Esophagus muscularis mucosa (tissue), 4 donors: ENCODE results near the gene BCL7A. TPM values are rescaled to one million over a fixed set of nuclear protein-coding genes. Genes with fewer than 3 reads are reported as not detected.

ENCODE experiments used
- DNase-seq: peaks from one replicate; pipeline ENCODE4 v3.0.0-alpha.2; 2017; ENCODE audit errors: extremely low spot score
- H3K27ac ChIP-seq, 4 donors: fragments of 200-600 bp; sonication (generic); replicated peaks in 1 of 4; 1 replicate in 3 of 4; 2 replicates in 1 of 4; pipeline ENCODE4 v1.5.1; 2016 to 2019; ENCODE audit warnings: mild to moderate bottlenecking in 1 of 4
- H3K27me3 ChIP-seq, 4 donors: fragments of 200-600 bp; sonication (generic); one replicate each; pipeline versions ENCODE4 v1.5.1 to v1.6.0; 2016 to 2019
- H3K36me3 ChIP-seq, 4 donors: fragments of 200-600 bp; sonication (generic); one replicate each; pipeline ENCODE4 v1.5.1; 2016 to 2019
- H3K4me1 ChIP-seq, 4 donors: fragments of 200-600 bp; sonication (generic); one replicate each; pipeline ENCODE4 v1.5.1; 2016 to 2019
- H3K4me3 ChIP-seq, 4 donors: fragments of 200-600 bp; sonication (generic); 1 replicate in 2 of 4; 2 replicates in 2 of 4; pipeline ENCODE4 v1.5.1; 2016 to 2019; ENCODE audit warnings: mild to moderate bottlenecking in 4 of 4, moderate library complexity in 1 of 4
- H3K9me3 ChIP-seq, 4 donors: fragments of 200-600 bp; sonication (generic); 1 replicate in 3 of 4; 2 replicates in 1 of 4; pipeline ENCODE4 v1.5.1; 2016 to 2019
- EP300 ChIP-seq: sonication (generic); formaldehyde crosslinking; IDR thresholded peaks from one replicate; pipeline ENCODE4 v1.6.1; 2017; ENCODE audit warnings: antibody characterized with exemption
- POLR2A ChIP-seq: fragments of 450-650 bp; IDR thresholded peaks from one replicate; pipeline ENCODE4 v1.6.1; 2017; ENCODE audit warnings: antibody characterized with exemption, moderate library complexity, mild to moderate bottlenecking, low read depth
- POLR2AphosphoS5 ChIP-seq, 2 donors: sonication (generic); formaldehyde crosslinking; IDR thresholded peaks; one replicate each; pipeline ENCODE4 v1.6.1; 2017; ENCODE audit warnings: antibody characterized with exemption in 2 of 2
- WGBS: methylation state at CpG from one replicate; pipeline ENCODE4 v1.1.5; 2018; 5-methylcytosine and 5-hydroxymethylcytosine counted together
- intact Hi-C: fragments of 100-400 bp; cut with DNase I; formaldehyde crosslinking; loops from one replicate; pipeline ENCODE4 v1.15.1; 2023
- total RNA-seq, 4 donors: library from RNA; depleted of rRNA; stranded (reverse); fragments of >200 nt; gene quantifications; one replicate each; pipeline versions ENCODE4 v1.1.0 to v1.2.1, GENCODE V29; 2016
- TF ChIP-seq, protein P1 (sequence below), 3 experiments: fragments of 200-600 bp in 2 of 3; fragments of 450-650 bp in 1 of 3; sonication (generic) in 2 of 3; IDR thresholded peaks; one replicate each; pipeline ENCODE4 v1.5.1; 2017 to 2019; ENCODE audit warnings: antibody characterized with exemption in 3 of 3, mild to moderate bottlenecking in 2 of 3, moderate library complexity in 1 of 3

Gene BCL7A
- total RNA-seq, 4 donors from 2014 or later, result 2.9 to 10.1 (median 6.3) TPM

DNA sequence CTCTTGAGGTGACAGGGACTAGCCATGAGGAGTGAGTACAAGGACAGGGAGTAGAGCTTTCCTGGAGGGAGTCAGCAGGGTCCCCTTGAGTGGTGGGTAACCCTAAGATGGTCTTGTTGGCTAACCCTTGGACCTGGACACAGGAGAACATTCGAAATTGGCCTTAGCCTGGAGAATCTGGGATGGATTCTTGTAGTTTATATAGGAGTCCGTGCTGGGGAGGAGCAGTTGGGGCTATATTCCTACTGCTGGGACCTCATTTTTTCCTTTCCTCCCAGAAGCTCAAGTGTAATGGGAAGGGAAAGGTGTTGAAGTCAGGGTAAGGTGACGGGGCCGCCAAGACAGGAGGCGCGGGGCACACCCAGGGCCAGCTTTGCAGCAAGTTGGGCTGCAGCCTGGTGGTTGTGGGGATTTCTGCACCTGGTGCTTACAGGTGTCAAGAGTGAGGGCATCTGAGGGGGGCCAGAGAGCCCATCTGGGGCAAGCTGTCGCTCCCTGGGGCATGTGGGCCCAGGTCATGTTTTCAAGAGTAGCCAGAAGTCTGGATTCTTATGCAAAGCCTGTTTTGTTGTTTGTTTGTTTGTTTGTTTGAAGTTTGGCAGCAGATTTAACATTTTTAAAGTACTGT is 5.1 kb downstream of the BCL7A start:
- DNase-seq, result no peak
- intact Hi-C loops, result no loop called here
- Histone ChIP-seq H3K27me3 (no peaks in the 10 kb centered on the region), H3K4me3 (no peak overlapping the region), H3K4me1 (peaks cover 9 to 26% (median 20%) of the 10 kb centered on the region in 4 donors), H3K36me3 (no peaks in the 10 kb centered on the region), H3K27ac (no peak overlapping the region), H3K9me3 (no peaks in the 10 kb centered on the region)
- 96% methylated on average over 6 of the region's 7 CpGs for WGBS
- TF ChIP-seq POLR2A, result no peak
- no peak for TF ChIP-seq POLR2AphosphoS5 (IDR thresholded peaks at IDR 0.05)
- TF ChIP-seq, protein P1, sequence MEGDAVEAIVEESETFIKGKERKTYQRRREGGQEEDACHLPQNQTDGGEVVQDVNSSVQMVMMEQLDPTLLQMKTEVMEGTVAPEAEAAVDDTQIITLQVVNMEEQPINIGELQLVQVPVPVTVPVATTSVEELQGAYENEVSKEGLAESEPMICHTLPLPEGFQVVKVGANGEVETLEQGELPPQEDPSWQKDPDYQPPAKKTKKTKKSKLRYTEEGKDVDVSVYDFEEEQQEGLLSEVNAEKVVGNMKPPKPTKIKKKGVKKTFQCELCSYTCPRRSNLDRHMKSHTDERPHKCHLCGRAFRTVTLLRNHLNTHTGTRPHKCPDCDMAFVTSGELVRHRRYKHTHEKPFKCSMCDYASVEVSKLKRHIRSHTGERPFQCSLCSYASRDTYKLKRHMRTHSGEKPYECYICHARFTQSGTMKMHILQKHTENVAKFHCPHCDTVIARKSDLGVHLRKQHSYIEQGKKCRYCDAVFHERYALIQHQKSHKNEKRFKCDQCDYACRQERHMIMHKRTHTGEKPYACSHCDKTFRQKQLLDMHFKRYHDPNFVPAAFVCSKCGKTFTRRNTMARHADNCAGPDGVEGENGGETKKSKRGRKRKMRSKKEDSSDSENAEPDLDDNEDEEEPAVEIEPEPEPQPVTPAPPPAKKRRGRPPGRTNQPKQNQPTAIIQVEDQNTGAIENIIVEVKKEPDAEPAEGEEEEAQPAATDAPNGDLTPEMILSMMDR (IDR thresholded peaks at IDR 0.05), result no peak
- TF ChIP-seq EP300, result no peak

GRCh38 chr12:122028165-122028904 is 6.7 kb downstream of the BCL7A start:
- WGBS, result 91% methylated on average over 12 of the region's 12 CpGs
- intact Hi-C loops, result no loop called here

DNA sequence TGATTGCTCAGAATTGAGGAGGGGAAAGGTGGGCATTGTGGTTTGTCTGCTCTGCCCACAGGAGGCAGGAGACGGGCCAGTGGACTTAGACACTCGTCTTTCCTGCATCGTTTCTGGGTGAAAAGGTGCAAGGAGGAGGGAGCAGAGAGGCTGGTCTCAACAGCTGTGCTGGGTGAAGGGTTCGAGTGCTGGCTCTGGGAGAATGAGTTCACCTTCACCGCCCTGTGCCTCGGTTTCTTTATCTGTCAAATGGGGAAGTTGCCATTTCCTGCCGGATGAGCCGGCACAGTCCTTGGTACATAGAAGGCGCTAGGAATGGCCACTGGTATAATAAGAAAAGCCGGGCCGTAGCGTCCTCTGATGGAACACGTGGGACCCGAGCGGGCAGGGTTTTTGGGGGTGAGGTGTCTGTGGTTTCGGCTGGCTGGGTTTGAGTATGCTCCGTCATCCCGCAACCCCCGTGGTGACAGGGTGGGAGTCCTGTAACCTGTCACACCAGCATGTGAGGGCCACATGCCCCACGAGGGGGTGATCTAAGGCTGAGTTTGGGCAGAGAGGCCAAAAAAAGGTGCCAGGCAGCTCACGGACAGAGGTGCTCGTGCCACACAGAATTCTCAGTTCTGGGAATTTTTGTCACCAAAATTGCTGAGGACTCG is 7.3 kb downstream of the BCL7A start:
- WGBS, result 80% methylated on average over 20 of the region's 23 CpGs
- H3K36me3 ChIP-seq, result no peaks in the 10 kb centered on the region
- H3K27me3 ChIP-seq, result no peaks in the 10 kb centered on the region
- no peak overlapping the region for H3K4me3 ChIP-seq
- no peak for DNase-seq
- no peaks in the 10 kb centered on the region for H3K9me3 ChIP-seq
- peaks cover 4 to 13% (median 10%) of the 10 kb centered on the region in 4 donors for H3K4me1 ChIP-seq
- H3K27ac ChIP-seq, result no peak overlapping the region
- intact Hi-C loops, result no loop called here
- TF ChIP-seq EP300, result no peak
- TF ChIP-seq, protein P1 (IDR thresholded peaks at IDR 0.05), result no peak
- no peak for TF ChIP-seq POLR2A
- no peak for TF ChIP-seq POLR2AphosphoS5 (IDR thresholded peaks at IDR 0.05)

More at GRCh38 chr12:122028165-122028904, 6.7 kb downstream of the BCL7A start:
- TF ChIP-seq, protein P1 (IDR thresholded peaks at IDR 0.05), result no peak
- no peak for TF ChIP-seq POLR2AphosphoS5 (IDR thresholded peaks at IDR 0.05)
- TF ChIP-seq POLR2A, result no peak
- TF ChIP-seq EP300, result no peak
- no peak for DNase-seq
- Histone ChIP-seq H3K9me3 (no peaks in the 10 kb centered on the region), H3K36me3 (no peaks in the 10 kb centered on the region), H3K27me3 (no peaks in the 10 kb centered on the region), H3K27ac (no peak overlapping the region), H3K4me1 (peaks cover 9 to 20% (median 16%) of the 10 kb centered on the region in 4 donors), H3K4me3 (no peak overlapping the region)

- H3K27me3 ChIP-seq, result no peaks in the 10 kb centered on the region
- H3K27ac ChIP-seq, result no peak overlapping the region
- intact Hi-C loops, result no loop called here
- no peaks in the 10 kb centered on the region for H3K9me3 ChIP-seq
- no peak overlapping the region for H3K4me3 ChIP-seq
- no peak for DNase-seq
- 89% methylated on average over 11 of the region's 28 CpGs for WGBS
- peaks cover 0 to 2% (median 0%) of the 10 kb centered on the region in 4 donors for H3K36me3 ChIP-seq
- no peak for TF ChIP-seq POLR2A
- H3K4me1 ChIP-seq, result peaks cover 0 to 9% (median 5%) of the 10 kb centered on the region in 4 donors
Observed at GRCh38 chr12:122029620-122030423, 8.1 kb downstream of the BCL7A start.
